HG03439 (cell line): ENCODE results near the gene EHMT1.
"Not testable (repeated sequence)": the region's sequence is repeated elsewhere in the genome, so short reads cannot be mapped to it uniquely, and the experiment has no call there.

Source experiments
- ATAC-seq: cut with Tn5 transposase; IDR thresholded peaks from one replicate; pipeline ENCODE4 v1.9.1; 2021; ENCODE audit warnings: mild to moderate bottlenecking, moderate library complexity; ENCODE audit not compliant: unreplicated experiment

EHMT1 gene

GRCh38 chr9:137800196-137801022, 181.6 kb downstream of the EHMT1 start:
- ATAC-seq, result no peak

- no peak for ATAC-seq
Observed at GRCh38 chr9:137801023-137801319, 182.2 kb downstream of the EHMT1 start.

GRCh38 chr9:137802021-137802420, 183.2 kb downstream of the EHMT1 start:
- no peak for ATAC-seq

- no peak for ATAC-seq
Observed at GRCh38 chr9:137802521-137803243, 183.9 kb downstream of the EHMT1 start.

GRCh38 chr9:137804908-137805630, 186.3 kb downstream of the EHMT1 start:
- ATAC-seq, result no peak

- ATAC-seq, result no peak
Observed at GRCh38 chr9:137807721-137808703, 189.2 kb downstream of the EHMT1 start.

- ATAC-seq, result no peak
Observed at GRCh38 chr9:137809040-137809576, 190.3 kb downstream of the EHMT1 start.

- not testable (repeated sequence) for ATAC-seq
Observed at GRCh38 chr9:137809726-137810450, 191.1 kb downstream of the EHMT1 start.

- no peak for ATAC-seq
Observed at GRCh38 chr9:137811283-137811870, 192.6 kb downstream of the EHMT1 start.

GRCh38 chr9:137812356-137813023, 193.7 kb downstream of the EHMT1 start:
- ATAC-seq, result no peak

GRCh38 chr9:137813167-137813566, 194.4 kb downstream of the EHMT1 start:
- ATAC-seq, result no peak

GRCh38 chr9:137813651-137814415, 195.0 kb downstream of the EHMT1 start:
- no peak for ATAC-seq

GRCh38 chr9:137814436-137814835, 195.6 kb downstream of the EHMT1 start:
- ATAC-seq, result no peak

GRCh38 chr9:137814841-137815240, 196.0 kb downstream of the EHMT1 start:
- ATAC-seq, result no peak

GRCh38 chr9:137815256-137816255, 196.8 kb downstream of the EHMT1 start:
- ATAC-seq, result no peak

GRCh38 chr9:137816531-137817235, 197.9 kb downstream of the EHMT1 start:
- no peak for ATAC-seq
